DMS53 (cell line): ENCODE results near the gene NUP210L.

ENCODE experiments used
- DNase-seq: peaks from one replicate; lab custom pipeline; 2025; lab: John Stamatoyannopoulos, UW

NUP210L gene

GRCh38 chr1:153963850-153964331 is 191.0 kb downstream of the NUP210L start:
- peak; percentile 77 for DNase-seq

- peak; percentile 98 for DNase-seq
Observed at GRCh38 chr1:153963030-153963849, 191.6 kb downstream of the NUP210L start, which contains the start of gene SLC39A1. Gene SLC39A1, minus strand, starts transcription at chr1:153963537. Its CDS starts 822 bp downstream, at chr1:153962715.

GRCh38 chr1:153962088-153963029 is 192.5 kb downstream of the NUP210L start:
- peak; percentile 49 for DNase-seq

- DNase-seq = no peak
Observed at GRCh38 chr1:153961421-153961820, 193.5 kb downstream of the NUP210L start.

GRCh38 chr1:153960206-153960605 is 194.7 kb downstream of the NUP210L start:
- DNase-seq = no peak

GRCh38 chr1:153959454-153959853 is 195.4 kb downstream of the NUP210L start:
- no peak for DNase-seq

GRCh38 chr1:153958961-153959260 is 196.0 kb downstream of the NUP210L start:
- no peak for DNase-seq

GRCh38 chr1:153958111-153958960 is 196.5 kb downstream of the NUP210L start, which contains the start of gene CRTC2:
Gene CRTC2, minus strand, starts transcription at chr1:153958612. Its CDS starts 115 bp downstream, at chr1:153958497.
- DNase-seq = peak; percentile 99

- peak; percentile 52 for DNase-seq
Observed at GRCh38 chr1:153957744-153958110, 197.1 kb downstream of the NUP210L start.

- no peak for DNase-seq
Observed at GRCh38 chr1:153956997-153957715, 197.7 kb downstream of the NUP210L start.

- DNase-seq = no peak
Observed at GRCh38 chr1:153954826-153955225, 200.0 kb downstream of the NUP210L start.

GRCh38 chr1:153953859-153954365 is 201.0 kb downstream of the NUP210L start:
- no peak for DNase-seq

GRCh38 chr1:153951801-153952200 is 203.1 kb downstream of the NUP210L start:
- no peak for DNase-seq

- no peak for DNase-seq
Observed at GRCh38 chr1:153951183-153951582, 203.7 kb downstream of the NUP210L start.

GRCh38 chr1:153946622-153947241 is 208.1 kb downstream of the NUP210L start, which contains the start of gene DENND4B:
Gene DENND4B, minus strand, starts transcription at chr1:153946718. Its CDS starts 2,344 bp downstream, at chr1:153944374.
- DNase-seq = peak; percentile 92

- DNase-seq = peak; percentile 86
Observed at GRCh38 chr1:153945795-153946621, 208.9 kb downstream of the NUP210L start.

GRCh38 chr1:153945131-153945794 is 209.6 kb downstream of the NUP210L start:
- peak; percentile 68 for DNase-seq

- DNase-seq = no peak
Observed at GRCh38 chr1:153944827-153945117, 210.1 kb downstream of the NUP210L start.
